DND-41 (cell line): Measurements from ENCODE around the gene SVIL.

Source experiments
- CTCF ChIP-seq: IDR thresholded peaks from 2 replicates; pipeline ENCODE4 v1.5.1; 2012; ENCODE audit warnings: borderline replicate concordance, low read length, moderate library complexity, mild to moderate bottlenecking; ENCODE audit not compliant: poor library complexity, severe bottlenecking; ENCODE audit errors: extremely low read depth
- EZH2 ChIP-seq: IDR thresholded peaks from 3 replicates; pipeline ENCODE4 v1.6.1; 2012; ENCODE audit warnings: borderline replicate concordance, low read depth, mild to moderate bottlenecking, moderate library complexity, low read length, inconsistent platforms; ENCODE audit not compliant: severe bottlenecking

DNA sequence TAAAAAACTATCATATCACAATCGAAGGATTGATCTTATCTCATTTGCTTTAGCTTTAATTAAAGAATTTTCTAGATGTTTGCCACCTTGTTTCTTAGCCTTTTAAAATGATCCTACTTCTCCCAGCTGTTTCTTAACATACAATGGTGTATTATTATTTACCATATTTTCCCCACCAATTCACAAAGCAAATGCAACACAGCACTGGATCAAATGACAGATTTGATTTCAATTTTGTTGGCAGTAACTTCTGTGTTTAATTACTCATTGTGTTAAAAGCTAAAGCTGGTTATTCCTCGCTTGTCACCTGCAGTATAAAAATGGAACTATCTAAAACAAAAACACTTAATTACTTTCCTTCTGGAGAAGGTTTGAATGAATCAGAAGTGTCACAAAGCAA is 19.6 kb downstream of the SVIL start:
- no peak for TF ChIP-seq CTCF
- TF ChIP-seq EZH2: no peak
